GM12875 (cell line): ENCODE measurements around the gene FOXP1.

Experiments used
- H3K4me3 ChIP-seq: one replicate; pipeline ENCODE4 v1.5.1; 2011; ENCODE audit warnings: low read depth, low read length, control low read depth
- CTCF ChIP-seq: IDR thresholded peaks from 2 replicates; pipeline ENCODE4 v1.5.1; 2011; ENCODE audit warnings: low read depth, mild to moderate bottlenecking, control low read depth, inconsistent platforms, low read length, moderate library complexity, borderline replicate concordance; ENCODE audit not compliant: insufficient read depth

Gene FOXP1

DNA sequence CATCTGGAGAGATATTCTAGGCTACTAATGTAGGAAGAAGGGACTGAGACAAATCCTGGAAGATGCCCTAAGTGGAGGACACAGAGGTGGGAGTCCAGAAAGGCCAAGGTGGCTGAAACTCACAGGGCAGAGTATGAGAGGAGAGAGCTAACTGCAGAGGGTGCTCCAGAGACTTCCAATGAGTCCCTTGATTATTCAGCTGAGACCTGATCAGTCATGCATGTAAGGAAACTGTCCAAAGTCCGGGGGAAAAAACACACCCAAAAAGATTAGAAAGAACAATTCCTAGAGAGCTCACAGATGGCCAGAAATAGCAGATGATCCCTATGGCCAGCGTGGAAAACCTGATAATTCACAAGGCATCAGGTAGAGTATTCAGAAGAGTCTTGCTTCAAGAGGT lies 18.7 kb upstream of the FOXP1 start:
- no peak overlapping the region for H3K4me3 ChIP-seq
- no peak for TF ChIP-seq CTCF

DNA sequence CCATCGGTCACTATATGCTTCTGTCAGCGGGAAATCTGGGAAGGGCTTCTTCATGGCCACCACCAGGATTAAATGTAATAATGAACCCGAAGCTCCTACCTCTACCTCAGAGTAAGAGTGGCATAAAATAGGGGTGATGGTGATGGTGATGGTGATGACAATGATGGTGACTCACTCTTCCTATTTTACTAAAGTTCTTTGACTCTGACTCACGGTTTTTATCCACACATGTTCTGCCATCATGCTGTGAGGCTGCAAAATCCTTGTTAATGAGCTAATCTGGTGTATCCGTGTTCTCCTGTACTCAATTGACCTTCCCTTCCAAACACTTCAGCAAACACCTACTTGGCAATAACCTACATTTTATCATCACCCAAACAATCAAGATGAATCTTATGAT lies 18.3 kb upstream of the FOXP1 start:
- H3K4me3 ChIP-seq: no peak overlapping the region
- no peak for TF ChIP-seq CTCF

DNA sequence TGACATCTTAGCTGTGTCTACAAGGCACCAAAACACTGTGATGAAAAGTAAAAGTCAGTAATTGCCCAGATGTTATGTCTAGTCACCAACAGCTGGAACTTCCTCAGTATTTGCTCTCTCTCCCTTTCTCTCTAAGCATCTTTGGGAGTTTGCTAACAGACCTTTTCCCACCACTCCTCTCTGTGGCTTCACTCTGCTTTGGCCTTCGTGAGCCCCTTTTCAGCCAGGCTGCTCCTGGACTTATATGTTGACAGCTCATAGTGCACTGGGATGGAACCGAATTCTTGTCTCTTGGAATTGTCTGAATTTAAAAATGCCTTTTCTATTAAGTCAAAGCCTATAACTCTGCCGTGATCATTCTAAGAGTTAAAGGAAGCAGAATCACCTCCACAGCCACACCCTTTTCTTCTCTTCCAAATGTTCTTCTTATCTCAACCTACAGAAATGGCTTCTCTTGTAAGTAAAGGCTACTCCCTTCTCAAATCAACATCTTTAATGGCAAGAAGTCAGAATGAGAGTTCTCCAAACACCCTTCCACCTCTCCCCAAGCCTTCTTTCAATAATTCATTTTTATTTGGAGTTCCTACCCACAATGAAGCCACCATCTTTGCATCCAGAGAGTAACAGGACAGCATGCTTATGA lies 17.2 kb upstream of the FOXP1 start:
- no peak overlapping the region for H3K4me3 ChIP-seq
- TF ChIP-seq CTCF: no peak

DNA sequence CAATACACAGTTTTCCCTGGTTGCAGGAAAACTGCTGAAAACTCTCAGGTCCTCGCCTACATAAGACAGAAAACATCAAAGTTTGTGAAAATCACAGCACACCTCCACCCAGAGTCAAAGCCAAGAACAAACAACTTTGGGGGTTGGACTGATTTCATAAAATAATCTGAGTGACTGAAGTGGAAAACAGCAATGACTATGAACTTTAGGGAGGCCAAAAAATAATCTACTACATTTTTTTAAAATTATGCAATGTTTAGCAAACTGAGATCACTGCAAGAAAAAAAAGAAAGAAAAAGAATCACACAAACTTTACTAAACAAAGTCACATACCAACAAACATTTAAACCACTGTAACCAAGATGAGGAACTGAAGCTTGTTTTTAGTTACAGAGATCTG lies 15.9 kb upstream of the FOXP1 start:
- no peak overlapping the region for H3K4me3 ChIP-seq
- TF ChIP-seq CTCF: no peak

DNA sequence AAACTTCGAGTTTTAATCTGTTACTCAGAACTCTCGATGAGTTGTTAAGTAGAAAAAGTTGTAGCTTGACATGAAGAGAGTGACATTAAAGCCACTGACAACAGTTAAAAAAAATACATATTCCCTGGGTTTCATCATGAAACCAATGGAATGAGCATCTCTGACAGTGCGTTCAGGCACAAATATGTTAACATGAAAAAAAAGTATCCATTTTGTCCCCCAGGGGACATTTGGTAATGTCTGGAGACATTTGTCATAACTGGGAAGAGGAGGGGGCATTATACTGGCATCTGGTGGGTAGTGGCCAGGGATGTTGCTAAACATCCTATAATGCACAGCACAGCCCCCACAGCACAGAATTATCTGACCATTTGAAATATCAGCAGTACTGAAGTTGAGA lies 14.8 kb upstream of the FOXP1 start:
- H3K4me3 ChIP-seq: no peak overlapping the region
- TF ChIP-seq CTCF: no peak

DNA sequence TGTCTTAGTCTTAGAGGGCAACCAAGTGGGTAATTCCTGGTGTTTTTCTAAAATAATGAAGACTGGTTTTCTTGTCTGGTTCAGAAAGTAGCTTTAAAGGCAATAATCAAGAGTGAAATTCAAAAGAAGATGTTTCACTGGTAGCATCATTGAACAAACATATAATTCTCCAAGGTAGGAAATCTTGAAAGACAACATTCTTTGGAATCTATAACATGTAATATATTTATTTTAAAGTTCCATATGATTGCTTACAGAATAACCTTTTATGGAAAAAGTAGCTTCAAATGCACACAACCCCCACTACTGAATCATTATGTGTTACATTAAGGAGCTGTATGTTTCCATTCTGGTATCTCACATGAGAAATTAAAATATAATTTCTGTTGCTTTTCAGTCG lies 13.8 kb upstream of the FOXP1 start:
- no peak overlapping the region for H3K4me3 ChIP-seq
- no peak for TF ChIP-seq CTCF

GRCh38 chr3:71593106-71593505 lies 9.6 kb upstream of the FOXP1 start:
- no peak overlapping the region for H3K4me3 ChIP-seq
- TF ChIP-seq CTCF: no peak
